HG02852 (cell line): ENCODE measurements around the gene SNAPC2.

Experiments
- ATAC-seq: cut with Tn5 transposase; IDR thresholded peaks from one replicate; pipeline ENCODE4 v1.9.1; 2021; ENCODE audit warnings: mild to moderate bottlenecking, moderate library complexity; ENCODE audit not compliant: unreplicated experiment

The SNAPC2 gene

GRCh38 chr19:7962644-7963268 is 42.6 kb downstream of the SNAPC2 start:
- no peak for ATAC-seq

GRCh38 chr19:7963566-7963965 is 43.4 kb downstream of the SNAPC2 start:
- ATAC-seq = no peak

- ATAC-seq = no peak
Observed at GRCh38 chr19:7965259-7965841, 45.2 kb downstream of the SNAPC2 start.

GRCh38 chr19:7965921-7966665 is 46.0 kb downstream of the SNAPC2 start:
- no peak for ATAC-seq

- no peak for ATAC-seq
Observed at GRCh38 chr19:7968008-7968795, 48.1 kb downstream of the SNAPC2 start.

GRCh38 chr19:7968796-7969554 is 48.8 kb downstream of the SNAPC2 start:
- no peak for ATAC-seq

- no peak for ATAC-seq
Observed at GRCh38 chr19:7969555-7969939, 49.4 kb downstream of the SNAPC2 start.

GRCh38 chr19:7970716-7971448 is 50.7 kb downstream of the SNAPC2 start:
- ATAC-seq = no peak

GRCh38 chr19:7971553-7972520 is 51.7 kb downstream of the SNAPC2 start:
- no peak for ATAC-seq
